Cardiac septum (tissue), 1 donor: ENCODE measurements around the gene TBC1D1. TPM values are rescaled to one million over a fixed set of nuclear protein-coding genes. Genes with fewer than 3 reads are reported as not detected.

Experiments used
- DNase-seq: peaks from one replicate; pipeline ENCODE4 v3.0.0-alpha.2; 2020; ENCODE audit warnings: low spot score
- intact Hi-C: fragments of 100-400 bp; cut with DNase I; formaldehyde crosslinking; loops from one replicate; pipeline ENCODE4 v1.14.0; 2022
- total RNA-seq: library from RNA; stranded (reverse); fragmentation: NEBNext Ultra II Directional; extraction: Animal tissue kit (Norgen Biotek cat#: 25700); gene quantifications from one replicate; pipeline ENCODE4 v1.2.1, GENCODE V29; 2021
- donor health status: DM: no; HTN: no; CAD: no.

TBC1D1 gene
- total RNA-seq, 1 donor from 2014 or later: 128 TPM

- no peak for DNase-seq
Observed at GRCh38 chr4:37981844-37982720, 91.2 kb downstream of the TBC1D1 start.

GRCh38 chr4:37982736-37983135 is 91.9 kb downstream of the TBC1D1 start:
- no peak for DNase-seq
- intact Hi-C loops: no loop called here

More at GRCh38 chr4:37981844-37982720, 91.2 kb downstream of the TBC1D1 start:
- intact Hi-C loops: no loop called here

DNA sequence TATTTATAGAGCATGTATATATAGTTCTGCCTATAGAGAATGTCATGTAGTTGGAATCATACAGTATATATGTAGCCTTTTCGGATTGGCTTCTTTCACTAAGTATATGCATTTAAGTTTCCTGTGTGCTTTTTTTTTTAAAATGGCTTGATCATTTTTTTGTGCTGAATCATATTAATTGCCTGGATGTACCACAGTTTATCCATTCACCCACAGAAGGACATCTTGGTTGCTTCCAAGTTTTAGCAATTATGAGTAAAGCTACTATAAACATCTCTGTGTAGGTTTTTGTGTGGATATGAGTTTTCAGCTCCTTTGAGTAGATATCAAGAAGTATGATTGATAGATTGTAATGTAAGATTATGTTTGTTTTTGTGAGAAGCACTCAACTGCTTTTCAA is 93.1 kb downstream of the TBC1D1 start:
- intact Hi-C loops: no loop called here
- no peak for DNase-seq

- intact Hi-C loops: no loop called here
- no peak for DNase-seq
Observed at GRCh38 chr4:37985730-37986275, 94.9 kb downstream of the TBC1D1 start.

GRCh38 chr4:37988670-37989069 is 97.8 kb downstream of the TBC1D1 start:
- intact Hi-C loops: no loop called here
- no peak for DNase-seq

- intact Hi-C loops: no loop called here
- DNase-seq: no peak
Observed at GRCh38 chr4:37989398-37990260, 98.7 kb downstream of the TBC1D1 start.

GRCh38 chr4:37990731-37991245 is 99.9 kb downstream of the TBC1D1 start:
- intact Hi-C loops: no loop called here
- DNase-seq: no peak

DNA sequence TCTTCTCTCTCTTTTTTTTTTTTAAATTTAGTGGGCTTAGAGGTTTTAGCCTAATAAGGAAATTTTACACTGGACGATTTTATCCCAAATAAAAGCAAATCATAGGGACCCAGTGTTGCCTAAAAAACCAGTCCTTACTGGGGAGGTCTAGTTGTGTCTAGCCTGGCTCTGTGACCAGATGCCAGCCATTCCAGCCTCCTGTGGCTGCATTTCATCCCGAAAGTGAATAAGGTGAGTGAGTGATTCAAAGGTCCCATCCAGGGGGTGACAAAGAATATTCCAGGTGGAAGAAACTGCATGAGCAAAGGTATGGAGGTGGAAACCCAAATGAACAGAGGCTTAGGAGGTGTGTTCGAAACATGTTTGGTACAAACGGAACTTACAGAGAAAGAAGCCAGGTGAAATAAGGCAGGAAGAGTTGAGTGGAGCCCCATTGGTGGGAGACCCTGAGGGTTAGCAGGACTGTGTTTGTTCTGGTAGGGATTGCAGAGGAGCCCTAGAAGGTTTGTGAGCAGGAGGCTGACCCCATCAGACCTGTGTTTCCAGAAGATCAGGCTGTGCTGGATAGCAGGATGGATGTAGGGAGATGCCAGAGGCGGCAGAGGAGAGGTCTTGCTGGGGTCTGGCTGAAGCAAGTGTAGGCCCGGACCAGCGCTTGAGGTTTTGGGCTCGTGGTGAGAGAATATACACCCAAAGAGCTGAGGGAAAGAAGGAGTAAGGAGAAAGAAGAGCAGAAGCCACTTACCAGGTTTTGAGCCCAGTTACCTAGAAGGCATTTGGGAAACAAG is 100.9 kb downstream of the TBC1D1 start:
- intact Hi-C loops: no loop called here
- no peak for DNase-seq

DNA sequence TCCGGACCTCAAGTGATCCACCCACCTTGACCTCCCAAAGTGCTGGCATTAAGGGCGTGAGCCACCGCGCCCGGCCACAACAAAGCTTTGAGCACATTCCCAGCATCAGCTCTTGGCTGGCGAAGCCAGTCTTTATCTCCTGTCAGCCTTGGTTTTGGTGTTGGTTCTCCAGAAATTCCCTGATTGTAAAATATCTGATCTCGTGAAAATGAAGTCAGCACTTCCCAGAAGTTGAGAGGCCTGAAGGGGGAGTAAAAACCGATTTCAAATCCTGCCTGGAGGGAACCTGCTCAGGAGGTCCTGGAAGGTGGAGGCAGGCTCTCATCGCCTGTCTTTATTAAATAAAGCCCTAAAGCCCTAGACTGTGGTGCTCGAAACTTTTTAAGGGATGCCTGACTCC is 102.9 kb downstream of the TBC1D1 start:
- no peak for DNase-seq
- intact Hi-C loops: no loop called here

- no peak for DNase-seq
- intact Hi-C loops: no loop called here
Observed at GRCh38 chr4:37994569-37994968, 103.7 kb downstream of the TBC1D1 start.

DNA sequence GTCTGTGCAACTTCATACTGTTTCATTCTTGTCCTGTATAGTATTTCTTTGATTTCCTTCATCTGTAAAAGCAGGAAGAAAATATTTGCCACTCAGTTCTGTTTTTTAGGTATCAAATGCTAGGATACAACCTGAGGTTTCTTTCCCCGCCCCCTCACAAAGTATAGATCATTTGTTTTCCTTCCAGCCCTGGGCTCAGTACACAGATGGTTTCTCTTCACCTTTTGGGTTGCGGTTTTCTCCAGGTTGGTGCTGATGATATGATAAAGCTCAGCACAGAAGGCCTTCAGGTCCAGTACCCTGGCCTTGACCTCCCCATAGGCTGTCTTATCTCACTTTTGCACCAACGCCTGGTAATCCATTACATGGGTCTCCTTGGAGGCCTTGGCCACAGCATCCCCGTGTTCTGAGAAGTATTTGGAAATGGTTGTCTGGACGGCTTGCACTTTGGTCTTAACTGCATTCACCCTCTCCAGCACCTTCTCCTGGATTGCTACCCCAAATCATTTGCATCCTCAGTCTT is 104.5 kb downstream of the TBC1D1 start:
- intact Hi-C loops: no loop called here
- DNase-seq: no peak

- intact Hi-C loops: no loop called here
- DNase-seq: no peak
Observed at GRCh38 chr4:37995981-37996775, 105.3 kb downstream of the TBC1D1 start.

GRCh38 chr4:37998226-37998625 is 107.3 kb downstream of the TBC1D1 start:
- no peak for DNase-seq
- intact Hi-C loops: no loop called here

DNA sequence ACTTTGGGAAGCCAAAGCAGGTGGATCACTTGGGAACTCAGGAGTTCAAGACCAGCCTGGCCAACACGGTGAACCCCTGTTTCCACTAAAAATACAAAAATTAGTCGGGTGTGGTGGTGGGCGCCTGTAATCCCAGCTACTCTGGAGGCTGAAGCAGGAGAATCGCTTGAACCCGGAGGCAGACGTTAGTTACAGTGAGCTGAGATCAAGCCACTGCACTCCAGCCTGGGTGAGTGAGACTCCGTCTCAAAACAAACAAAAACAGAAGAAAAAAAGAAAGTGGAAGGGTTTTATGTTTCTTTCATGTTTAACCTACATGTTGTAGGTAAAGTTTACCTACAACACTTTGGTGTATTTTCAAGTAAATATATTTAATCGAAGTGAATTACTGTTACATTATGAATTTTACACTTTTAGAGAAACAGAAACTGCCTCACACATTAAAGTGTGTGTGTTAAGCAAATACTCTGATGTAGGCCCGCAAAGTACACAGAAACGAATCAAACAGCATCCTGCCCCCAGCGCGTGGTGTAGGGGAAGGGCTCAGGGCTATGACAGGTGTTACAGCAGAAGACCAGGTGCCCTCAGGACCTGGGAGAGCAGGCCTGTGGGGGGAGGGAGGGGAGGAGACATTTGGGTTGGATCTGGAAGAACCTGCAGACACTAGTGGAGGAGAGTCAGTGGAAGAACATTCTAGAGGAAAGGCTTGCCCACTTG is 108.3 kb downstream of the TBC1D1 start:
- DNase-seq: no peak
- intact Hi-C loops: no loop called here

DNA sequence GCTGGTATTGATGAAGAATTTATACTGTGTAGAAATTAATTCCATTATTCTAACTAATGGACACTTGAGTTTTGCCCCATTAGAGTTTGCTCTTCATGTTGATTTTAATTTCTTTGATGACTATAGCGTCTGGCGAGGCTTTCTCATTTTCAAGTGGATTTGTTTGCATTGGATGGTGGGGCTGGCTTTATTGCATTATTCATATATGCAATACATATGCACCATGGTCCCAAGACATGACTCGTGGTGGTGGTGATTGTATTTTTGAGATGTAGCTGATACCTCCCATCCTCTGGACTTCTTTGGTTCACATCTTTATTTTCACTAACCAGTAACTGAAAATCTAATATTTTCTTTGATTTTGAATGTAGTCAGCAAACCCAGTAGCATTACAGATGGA is 109.1 kb downstream of the TBC1D1 start:
- intact Hi-C loops: no loop called here
- DNase-seq: no peak

DNA sequence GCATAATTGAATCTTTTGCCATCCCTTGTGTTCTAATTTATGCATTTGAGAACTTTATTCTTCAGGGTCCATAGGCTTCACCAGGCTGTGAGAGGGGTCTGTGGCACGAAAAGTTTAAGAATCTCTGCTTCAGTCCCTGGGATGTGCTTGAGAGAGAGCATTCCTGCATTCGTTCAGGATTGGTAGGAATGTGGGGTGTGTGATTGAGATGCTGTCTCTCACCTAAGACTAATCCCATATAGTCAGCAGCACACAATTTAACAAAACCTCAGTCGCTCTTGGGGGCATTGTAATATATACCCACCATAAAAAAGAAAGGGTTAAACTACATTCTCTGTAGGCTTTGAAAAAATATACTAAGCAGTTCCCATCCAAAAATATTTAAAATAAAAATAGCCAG is 111.0 kb downstream of the TBC1D1 start:
- intact Hi-C loops: no loop called here
- DNase-seq: no peak

DNA sequence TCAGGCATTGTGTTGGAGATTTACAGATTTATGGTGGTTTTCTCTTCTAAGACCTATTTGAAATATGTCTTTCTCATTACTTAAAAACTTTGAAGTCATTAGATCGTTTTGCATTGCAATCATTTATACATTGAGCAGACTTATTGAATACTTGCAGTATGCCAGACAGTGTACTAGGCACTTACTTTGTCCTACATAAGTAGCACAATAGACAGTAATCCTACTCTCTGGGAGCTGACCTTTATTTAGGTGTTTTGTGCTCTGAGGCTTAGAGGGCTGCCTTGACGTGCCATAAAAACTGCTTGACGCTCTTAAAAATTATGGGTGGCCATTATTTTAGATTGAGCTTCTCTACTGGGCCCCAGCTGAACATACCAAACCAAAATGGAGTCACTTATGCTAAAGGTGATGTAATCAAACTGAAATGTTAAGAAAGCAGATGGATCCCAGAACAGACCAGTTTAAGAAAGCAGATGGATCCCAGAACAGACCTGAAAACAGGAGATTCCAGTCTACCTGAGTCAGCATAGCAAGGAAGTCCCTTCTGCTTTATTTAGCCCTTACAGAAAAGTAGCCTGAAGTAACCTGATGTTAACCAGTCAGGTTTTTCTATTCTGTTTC is 111.7 kb downstream of the TBC1D1 start:
- DNase-seq: no peak

More for the DNA sequence above, 111.7 kb downstream of the TBC1D1 start:
- intact Hi-C loops: no loop called here
